Measurements from ENCODE around the gene GZMA. TPM values are rescaled to one million over a fixed set of nuclear protein-coding genes. Genes with fewer than 3 reads are reported as not detected.

GZMA gene
- total RNA-seq, 1 donor from 2014 or later, result not detected

DNA sequence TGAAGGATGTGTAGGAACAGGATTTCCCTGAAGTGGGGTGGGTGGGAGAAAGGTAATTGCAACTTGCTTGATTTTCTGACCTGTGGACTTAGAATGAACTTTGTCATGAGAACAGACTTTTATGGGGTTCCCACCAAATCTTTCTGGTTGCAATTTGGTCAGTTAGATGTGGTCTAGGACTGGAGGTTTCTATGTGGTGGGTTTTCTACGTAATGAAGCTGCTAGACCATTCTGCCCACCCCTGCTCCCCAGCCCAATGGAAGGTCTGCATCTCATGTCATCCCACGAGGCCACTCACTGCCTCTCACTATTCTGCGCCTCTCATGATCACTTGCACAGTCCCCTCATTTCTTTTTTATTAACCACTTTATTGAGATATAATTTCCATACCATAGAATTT is 37.9 kb upstream of the GZMA start:
- H3K36me3 Mint-ChIP-seq (ENCODE audit: unreplicated experiment), result no peaks in the 10 kb centered on the region
- H3K27me3 Mint-ChIP-seq (ENCODE audit: unreplicated experiment), result no peaks in the 10 kb centered on the region
- no peak overlapping the region for H3K4me3 Mint-ChIP-seq (ENCODE audit: unreplicated experiment)
- no peak for TF ChIP-seq CTCF (IDR thresholded peaks at IDR 0.05)
- no peak overlapping the region for H3K27ac Mint-ChIP-seq (ENCODE audit: unreplicated experiment)
- peaks cover 14% of the 10 kb centered on the region for H3K4me1 Mint-ChIP-seq (ENCODE audit: unreplicated experiment)
- DNase-seq (ENCODE audit: extremely low spot score, unreplicated experiment), result no peak
- peaks cover 4% of the 10 kb centered on the region for H3K9me3 Mint-ChIP-seq (ENCODE audit: unreplicated experiment)

GRCh38 chr5:55066277-55066676 is 36.2 kb upstream of the GZMA start:
- H3K36me3 Mint-ChIP-seq (ENCODE audit: unreplicated experiment), result no peaks in the 10 kb centered on the region
- H3K27me3 Mint-ChIP-seq (ENCODE audit: unreplicated experiment), result no peaks in the 10 kb centered on the region
- no peak for TF ChIP-seq CTCF (IDR thresholded peaks at IDR 0.05)
- peaks cover 4% of the 10 kb centered on the region for H3K9me3 Mint-ChIP-seq (ENCODE audit: unreplicated experiment)
- H3K27ac Mint-ChIP-seq (ENCODE audit: unreplicated experiment), result no peak overlapping the region
- no peak for DNase-seq (ENCODE audit: extremely low spot score, unreplicated experiment)
- H3K4me3 Mint-ChIP-seq (ENCODE audit: unreplicated experiment), result no peak overlapping the region
- H3K4me1 Mint-ChIP-seq (ENCODE audit: unreplicated experiment), result peaks cover 14% of the 10 kb centered on the region

GRCh38 chr5:55070968-55071367 is 31.5 kb upstream of the GZMA start:
- H3K36me3 Mint-ChIP-seq (ENCODE audit: unreplicated experiment), result no peaks in the 10 kb centered on the region
- H3K4me3 Mint-ChIP-seq (ENCODE audit: unreplicated experiment), result no peak overlapping the region
- no peaks in the 10 kb centered on the region for H3K9me3 Mint-ChIP-seq (ENCODE audit: unreplicated experiment)
- no peaks in the 10 kb centered on the region for H3K4me1 Mint-ChIP-seq (ENCODE audit: unreplicated experiment)
- DNase-seq (ENCODE audit: extremely low spot score, unreplicated experiment), result no peak
- no peak overlapping the region for H3K27ac Mint-ChIP-seq (ENCODE audit: unreplicated experiment)
- TF ChIP-seq CTCF (IDR thresholded peaks at IDR 0.05), result no peak
- H3K27me3 Mint-ChIP-seq (ENCODE audit: unreplicated experiment), result peaks cover 6% of the 10 kb centered on the region

DNA sequence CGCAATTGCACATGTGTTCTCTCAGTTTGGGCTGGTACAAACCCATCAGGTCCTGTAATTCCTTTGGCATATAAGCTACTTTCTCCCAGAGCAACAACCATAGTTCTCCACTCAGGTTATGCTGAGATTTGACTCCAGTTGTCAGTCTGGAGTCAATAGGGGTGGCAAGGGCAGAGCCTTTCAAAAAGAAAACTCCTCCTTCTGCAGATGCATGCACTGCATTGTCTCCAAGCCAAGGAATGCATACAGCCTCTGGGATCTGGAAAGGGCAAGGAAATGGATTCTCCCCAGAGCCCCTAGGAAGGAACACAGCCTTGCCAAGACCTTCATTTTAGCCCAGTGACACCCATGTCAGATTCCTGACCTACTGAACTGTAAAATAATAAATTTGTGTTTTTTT is 31.0 kb upstream of the GZMA start:
- DNase-seq (ENCODE audit: extremely low spot score, unreplicated experiment), result no peak
- Mint-ChIP-seq H3K27me3 (ENCODE audit: unreplicated experiment) (peaks cover 6% of the 10 kb centered on the region), H3K4me1 (ENCODE audit: unreplicated experiment) (no peaks in the 10 kb centered on the region), H3K4me3 (ENCODE audit: unreplicated experiment) (no peak overlapping the region), H3K9me3 (ENCODE audit: unreplicated experiment) (no peaks in the 10 kb centered on the region), H3K27ac (ENCODE audit: unreplicated experiment) (no peak overlapping the region), H3K36me3 (ENCODE audit: unreplicated experiment) (no peaks in the 10 kb centered on the region)
- TF ChIP-seq CTCF (IDR thresholded peaks at IDR 0.05), result no peak

GRCh38 chr5:55072666-55073065 is 29.8 kb upstream of the GZMA start:
- no peak for TF ChIP-seq CTCF (IDR thresholded peaks at IDR 0.05)
- no peak for DNase-seq (ENCODE audit: extremely low spot score, unreplicated experiment)
- Mint-ChIP-seq H3K4me3 (ENCODE audit: unreplicated experiment) (no peak overlapping the region), H3K4me1 (ENCODE audit: unreplicated experiment) (no peaks in the 10 kb centered on the region), H3K9me3 (ENCODE audit: unreplicated experiment) (no peaks in the 10 kb centered on the region), H3K27me3 (ENCODE audit: unreplicated experiment) (peaks cover 6% of the 10 kb centered on the region), H3K27ac (ENCODE audit: unreplicated experiment) (no peak overlapping the region), H3K36me3 (ENCODE audit: unreplicated experiment) (no peaks in the 10 kb centered on the region)

Data from osteocyte (in vitro differentiated cells).